ENCODE results near the gene THEMIS. TPM values are rescaled to one million over a fixed set of nuclear protein-coding genes. Genes with fewer than 3 reads are reported as not detected.

THEMIS gene
- total and polyA plus RNA-seq, 4 donors: 0.06 to 0.14 (median 0.10) TPM; not detected in 1

DNA sequence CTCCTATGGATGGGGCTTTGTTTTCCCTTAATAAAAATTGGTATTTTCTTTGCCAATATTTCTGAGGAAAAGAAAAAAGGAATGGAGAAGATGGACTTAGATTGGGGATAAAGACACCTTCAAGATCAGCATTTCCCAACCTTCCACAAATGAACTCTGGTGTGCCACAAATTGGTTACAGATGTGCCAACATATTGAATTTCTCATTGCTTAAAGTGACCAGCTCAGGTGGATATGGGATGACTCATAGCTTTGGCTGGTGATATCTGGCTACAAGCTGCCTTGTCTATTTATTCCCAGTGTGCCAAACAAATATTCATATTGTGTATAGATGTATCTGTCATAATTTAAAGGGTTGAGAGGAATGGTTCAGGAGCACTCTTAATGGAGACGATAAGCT is 32.5 kb downstream of the THEMIS start:
- no peak for DNase-seq (ENCODE audit: low read depth in 4 of 6, low spot score in 6 of 6)
- Histone ChIP-seq H3K4me1 (ENCODE audit: control insufficient read depth, insufficient read depth, low read length) (no peaks in the 10 kb centered on the region), H3K9me3 (ENCODE audit: control insufficient read depth, insufficient read depth, low read length) (no peaks in the 10 kb centered on the region), H3K27ac (ENCODE audit: low read depth, low read length) (no peak overlapping the region), H3K36me3 (ENCODE audit: control insufficient read depth, insufficient read depth, low read length) (no peaks in the 10 kb centered on the region), H3K27me3 (ENCODE audit: control insufficient read depth, insufficient read depth, low read length) (no peaks in the 10 kb centered on the region), H3K4me3 (ENCODE audit: low read depth, low read length) (no peak overlapping the region)
- WGBS (ENCODE audit: insufficient coverage): no CpG with 5 or more reads among the region's 1 CpG

DNA sequence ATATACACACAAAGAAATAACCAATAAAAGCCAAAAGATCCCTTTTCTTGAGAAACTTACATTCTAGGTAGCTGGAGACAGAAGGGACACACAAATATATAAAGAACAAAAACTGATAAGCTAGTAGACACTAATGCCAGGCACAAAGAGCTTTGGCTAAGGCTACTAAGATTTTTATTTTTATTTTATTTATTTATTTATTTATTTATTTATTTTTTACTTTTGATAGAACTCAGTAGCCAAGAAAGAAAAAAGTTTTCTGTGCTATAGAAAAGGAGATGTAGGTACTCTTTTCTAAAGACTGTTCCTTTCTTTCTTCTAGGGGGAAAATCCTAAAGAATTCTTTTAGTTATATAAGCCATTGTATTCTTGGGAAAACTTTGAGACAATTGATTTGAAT is 34.1 kb downstream of the THEMIS start:
- no peak for DNase-seq (ENCODE audit: low read depth in 4 of 6, low spot score in 6 of 6)
- no peaks in the 10 kb centered on the region for H3K4me1 ChIP-seq (ENCODE audit: control insufficient read depth, insufficient read depth, low read length)
- H3K36me3 ChIP-seq (ENCODE audit: control insufficient read depth, insufficient read depth, low read length): no peaks in the 10 kb centered on the region
- H3K27ac ChIP-seq (ENCODE audit: low read depth, low read length): no peak overlapping the region
- H3K9me3 ChIP-seq (ENCODE audit: control insufficient read depth, insufficient read depth, low read length): no peaks in the 10 kb centered on the region
- no peaks in the 10 kb centered on the region for H3K27me3 ChIP-seq (ENCODE audit: control insufficient read depth, insufficient read depth, low read length)
- H3K4me3 ChIP-seq (ENCODE audit: low read depth, low read length): no peak overlapping the region

DNA sequence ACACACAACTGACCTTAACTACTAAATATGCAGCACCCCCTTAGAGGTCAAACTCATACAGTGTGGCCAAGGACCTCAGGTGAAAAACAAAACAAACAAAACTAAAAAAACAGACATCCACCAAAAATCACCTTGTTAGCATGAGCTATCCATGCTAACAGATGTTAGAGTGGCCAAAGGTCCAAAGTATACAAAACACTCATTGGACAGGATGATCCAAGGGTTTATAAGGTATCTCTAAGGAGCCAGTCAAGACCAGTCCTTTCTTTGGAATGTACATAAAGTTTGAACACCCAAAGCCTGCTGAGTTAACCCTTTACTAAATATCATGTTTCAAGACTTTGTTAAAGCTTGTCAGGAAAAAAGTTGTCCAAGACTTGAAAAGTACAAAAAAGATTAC is 35.8 kb downstream of the THEMIS start:
- Histone ChIP-seq H3K9me3 (ENCODE audit: control insufficient read depth, insufficient read depth, low read length) (no peaks in the 10 kb centered on the region), H3K4me1 (ENCODE audit: control insufficient read depth, insufficient read depth, low read length) (no peaks in the 10 kb centered on the region), H3K36me3 (ENCODE audit: control insufficient read depth, insufficient read depth, low read length) (no peaks in the 10 kb centered on the region), H3K27ac (ENCODE audit: low read depth, low read length) (no peak overlapping the region), H3K4me3 (ENCODE audit: low read depth, low read length) (no peak overlapping the region), H3K27me3 (ENCODE audit: control insufficient read depth, insufficient read depth, low read length) (no peaks in the 10 kb centered on the region)
- no peak for DNase-seq (ENCODE audit: low read depth in 4 of 6, low spot score in 6 of 6)

DNA sequence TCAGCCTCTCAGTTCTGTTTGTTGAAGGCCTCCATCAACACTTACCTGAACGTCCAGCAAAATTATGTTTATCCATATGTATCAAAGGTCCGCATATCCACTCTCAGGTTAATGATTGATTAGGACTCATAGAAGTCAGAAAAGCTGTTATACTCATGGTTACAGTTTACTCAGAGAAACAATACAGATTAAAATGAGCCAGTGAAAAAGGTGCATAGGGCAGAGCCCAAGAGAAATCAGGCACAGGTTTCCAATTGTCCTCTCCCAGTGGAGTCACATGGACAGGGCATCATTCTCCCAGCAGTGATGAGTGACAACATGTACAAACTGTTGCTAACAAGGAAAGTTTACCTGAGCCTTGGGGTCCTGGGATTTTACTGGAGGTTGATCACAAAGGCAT is 36.2 kb downstream of the THEMIS start:
- WGBS (ENCODE audit: insufficient coverage): no CpG with 5 or more reads among the region's 2 CpGs
- DNase-seq (ENCODE audit: low read depth in 4 of 6, low spot score in 6 of 6): no peak
- Histone ChIP-seq H3K27ac (ENCODE audit: low read depth, low read length) (no peak overlapping the region), H3K4me3 (ENCODE audit: low read depth, low read length) (no peak overlapping the region), H3K27me3 (ENCODE audit: control insufficient read depth, insufficient read depth, low read length) (no peaks in the 10 kb centered on the region), H3K9me3 (ENCODE audit: control insufficient read depth, insufficient read depth, low read length) (no peaks in the 10 kb centered on the region), H3K4me1 (ENCODE audit: control insufficient read depth, insufficient read depth, low read length) (no peaks in the 10 kb centered on the region), H3K36me3 (ENCODE audit: control insufficient read depth, insufficient read depth, low read length) (no peaks in the 10 kb centered on the region)

DNA sequence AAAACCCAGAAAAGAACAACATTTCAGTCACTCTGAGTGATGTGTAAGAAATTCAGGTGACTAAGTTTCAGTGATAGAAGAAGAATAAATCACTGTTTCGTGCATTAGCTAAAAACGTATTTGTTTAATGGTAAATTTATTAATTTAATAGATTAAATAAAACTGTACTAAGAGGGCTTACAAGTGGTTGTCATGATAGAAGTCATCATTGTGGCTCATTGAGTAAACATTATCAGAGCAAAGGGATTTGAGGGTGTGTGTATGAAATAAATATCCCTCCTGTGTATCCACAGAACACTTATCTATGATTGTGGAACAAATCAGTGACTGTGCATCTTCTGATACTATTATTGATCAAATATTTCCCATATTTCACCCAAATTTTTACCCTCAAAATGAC is 40.1 kb downstream of the THEMIS start:
- no peak for DNase-seq (ENCODE audit: low read depth in 4 of 6, low spot score in 6 of 6)
- no peak overlapping the region for H3K27ac ChIP-seq (ENCODE audit: low read depth, low read length)
- H3K4me1 ChIP-seq (ENCODE audit: control insufficient read depth, insufficient read depth, low read length): no peaks in the 10 kb centered on the region
- no peaks in the 10 kb centered on the region for H3K36me3 ChIP-seq (ENCODE audit: control insufficient read depth, insufficient read depth, low read length)
- WGBS (ENCODE audit: insufficient coverage): no CpG with 5 or more reads among the region's 2 CpGs
- H3K9me3 ChIP-seq (ENCODE audit: control insufficient read depth, insufficient read depth, low read length): no peaks in the 10 kb centered on the region
- H3K27me3 ChIP-seq (ENCODE audit: control insufficient read depth, insufficient read depth, low read length): no peaks in the 10 kb centered on the region
- H3K4me3 ChIP-seq (ENCODE audit: low read depth, low read length): no peak overlapping the region

DNA sequence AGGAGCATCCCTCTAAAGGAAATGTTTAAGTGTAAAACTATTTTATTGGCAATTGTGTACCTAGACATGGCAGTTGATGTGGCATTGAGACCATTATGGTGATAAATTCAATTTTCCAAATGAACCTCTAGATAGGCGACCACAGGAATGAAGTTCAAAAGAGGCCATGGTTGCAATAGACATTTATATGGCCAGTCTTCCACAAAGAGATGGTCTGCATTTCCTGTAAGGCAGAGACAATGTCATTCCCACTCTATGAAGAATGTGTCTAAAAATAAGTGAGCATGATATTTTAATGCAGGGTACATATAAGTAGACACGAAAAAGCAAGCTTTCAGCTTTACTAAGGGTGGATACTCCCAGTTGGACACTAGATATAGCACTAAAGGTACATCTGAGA is 40.9 kb downstream of the THEMIS start:
- H3K27ac ChIP-seq (ENCODE audit: low read depth, low read length): no peak overlapping the region
- H3K4me3 ChIP-seq (ENCODE audit: low read depth, low read length): no peak overlapping the region
- DNase-seq (ENCODE audit: low read depth in 4 of 6, low spot score in 6 of 6): no peak
- no peaks in the 10 kb centered on the region for H3K36me3 ChIP-seq (ENCODE audit: control insufficient read depth, insufficient read depth, low read length)
- WGBS (ENCODE audit: insufficient coverage): no CpG with 5 or more reads among the region's 2 CpGs
- H3K27me3 ChIP-seq (ENCODE audit: control insufficient read depth, insufficient read depth, low read length): no peaks in the 10 kb centered on the region
- H3K9me3 ChIP-seq (ENCODE audit: control insufficient read depth, insufficient read depth, low read length): no peaks in the 10 kb centered on the region
- H3K4me1 ChIP-seq (ENCODE audit: control insufficient read depth, insufficient read depth, low read length): no peaks in the 10 kb centered on the region

DNA sequence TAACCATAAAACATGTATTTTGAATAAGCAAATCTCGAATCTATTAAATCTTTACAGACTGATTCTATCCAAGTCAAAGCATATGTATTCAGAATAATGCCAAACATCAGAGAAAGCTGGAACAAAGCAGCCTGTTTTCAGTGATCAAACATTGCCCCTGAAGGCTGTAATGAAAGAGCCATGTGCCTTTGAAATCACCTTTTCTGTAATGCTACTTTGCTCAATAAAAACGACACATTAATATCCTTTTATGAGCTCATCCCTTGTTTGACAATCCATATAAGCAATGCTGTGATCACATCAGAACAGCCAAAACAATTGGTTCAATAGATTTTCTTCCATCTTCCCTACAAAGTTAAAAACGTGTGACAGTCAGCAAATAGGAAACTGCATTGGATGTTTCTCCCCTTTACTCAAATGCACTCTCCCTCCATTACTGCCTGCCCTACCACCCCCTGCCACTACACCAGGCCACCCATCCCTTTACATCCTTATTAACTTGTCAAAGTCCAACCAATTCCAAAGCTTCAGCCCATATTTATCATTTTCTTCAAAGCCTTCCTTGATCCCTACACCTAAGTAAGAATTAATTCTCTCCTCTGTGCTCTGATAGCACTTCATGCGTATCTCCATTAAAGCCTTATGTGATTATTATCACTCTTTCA is 42.0 kb downstream of the THEMIS start:
- H3K4me3 ChIP-seq (ENCODE audit: low read depth, low read length): no peak overlapping the region
- WGBS (ENCODE audit: insufficient coverage): 51% methylated on average over 2 of the region's 4 CpGs
- H3K4me1 ChIP-seq (ENCODE audit: control insufficient read depth, insufficient read depth, low read length): no peaks in the 10 kb centered on the region
- no peaks in the 10 kb centered on the region for H3K27me3 ChIP-seq (ENCODE audit: control insufficient read depth, insufficient read depth, low read length)
- no peak overlapping the region for H3K27ac ChIP-seq (ENCODE audit: low read depth, low read length)
- H3K9me3 ChIP-seq (ENCODE audit: control insufficient read depth, insufficient read depth, low read length): no peaks in the 10 kb centered on the region
- H3K36me3 ChIP-seq (ENCODE audit: control insufficient read depth, insufficient read depth, low read length): no peaks in the 10 kb centered on the region
- peak in 1 of 6 donors; percentile 24 for DNase-seq (ENCODE audit: low read depth in 4 of 6, low spot score in 6 of 6)

DNA sequence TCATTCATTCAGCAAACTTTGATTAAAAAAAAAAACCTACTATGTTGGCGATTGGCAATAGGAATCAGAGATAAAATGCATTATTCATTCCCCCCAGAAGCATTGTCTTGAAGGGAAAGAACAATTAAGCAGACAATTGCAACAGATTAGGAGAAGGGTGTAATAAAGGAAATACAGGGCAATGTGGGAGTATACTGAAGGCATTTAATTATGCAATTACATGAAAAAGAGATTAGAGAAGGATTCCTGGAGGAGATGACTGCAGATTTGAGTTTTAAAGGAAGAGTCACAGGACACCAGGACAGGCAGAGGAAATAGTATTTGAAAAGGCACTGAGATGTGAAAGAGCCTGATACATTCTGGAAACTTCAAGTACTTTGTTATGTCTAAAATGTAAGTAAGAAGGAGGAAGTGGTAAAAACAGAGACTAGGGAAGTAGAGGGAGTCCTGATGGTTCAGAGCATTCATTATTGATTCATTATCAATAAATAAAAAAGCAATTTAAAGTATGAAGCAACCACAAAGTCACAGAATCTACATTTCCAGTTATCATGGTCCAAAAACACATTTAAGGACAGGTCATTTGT is 43.7 kb downstream of the THEMIS start:
- Histone ChIP-seq H3K9me3 (ENCODE audit: control insufficient read depth, insufficient read depth, low read length) (no peaks in the 10 kb centered on the region), H3K27me3 (ENCODE audit: control insufficient read depth, insufficient read depth, low read length) (no peaks in the 10 kb centered on the region), H3K4me1 (ENCODE audit: control insufficient read depth, insufficient read depth, low read length) (no peaks in the 10 kb centered on the region), H3K36me3 (ENCODE audit: control insufficient read depth, insufficient read depth, low read length) (no peaks in the 10 kb centered on the region), H3K27ac (ENCODE audit: low read depth, low read length) (no peak overlapping the region), H3K4me3 (ENCODE audit: low read depth, low read length) (no peak overlapping the region)
- WGBS (ENCODE audit: insufficient coverage): no CpG with 5 or more reads among the region's 1 CpG
- DNase-seq (ENCODE audit: low read depth in 4 of 6, low spot score in 6 of 6): peak in 1 of 6 donors; percentile 78

DNA sequence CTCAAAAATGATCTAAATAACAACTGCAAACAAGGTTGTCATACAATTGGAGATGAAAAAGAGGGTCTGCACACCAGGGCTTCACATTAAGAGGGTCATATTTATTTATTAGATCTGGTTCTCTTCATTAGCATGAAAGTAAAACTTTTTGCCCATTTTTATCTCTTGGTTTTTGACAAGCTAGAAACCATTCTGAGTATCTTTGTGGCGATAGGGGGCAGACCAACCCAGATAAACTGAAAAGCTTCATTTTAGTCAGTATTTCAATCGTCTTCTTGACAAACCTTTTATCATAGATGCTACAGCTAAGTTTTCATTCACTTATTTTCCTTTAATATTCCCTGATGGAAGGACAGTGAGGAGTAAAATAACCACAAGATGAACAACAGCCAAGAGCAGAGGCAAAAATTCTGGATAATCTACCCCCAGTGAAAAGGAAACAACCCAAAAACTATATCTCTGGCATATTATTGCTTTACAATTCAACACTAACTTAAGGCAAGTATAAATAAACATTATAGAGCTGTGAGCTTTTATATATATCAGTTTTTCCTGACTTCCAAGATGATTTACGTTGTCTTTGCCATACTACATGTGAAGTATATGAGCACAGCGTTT is 45.2 kb downstream of the THEMIS start:
- no peak overlapping the region for H3K27ac ChIP-seq (ENCODE audit: low read depth, low read length)
- no peaks in the 10 kb centered on the region for H3K36me3 ChIP-seq (ENCODE audit: control insufficient read depth, insufficient read depth, low read length)
- no peak overlapping the region for H3K4me3 ChIP-seq (ENCODE audit: low read depth, low read length)
- DNase-seq (ENCODE audit: low read depth in 4 of 6, low spot score in 6 of 6): peak in 2 of 6 donors; percentile 56 to 78
- H3K4me1 ChIP-seq (ENCODE audit: control insufficient read depth, insufficient read depth, low read length): no peaks in the 10 kb centered on the region
- no peaks in the 10 kb centered on the region for H3K27me3 ChIP-seq (ENCODE audit: control insufficient read depth, insufficient read depth, low read length)
- no peaks in the 10 kb centered on the region for H3K9me3 ChIP-seq (ENCODE audit: control insufficient read depth, insufficient read depth, low read length)
- no CpG with 5 or more reads among the region's 4 CpGs for WGBS (ENCODE audit: insufficient coverage)

DNA sequence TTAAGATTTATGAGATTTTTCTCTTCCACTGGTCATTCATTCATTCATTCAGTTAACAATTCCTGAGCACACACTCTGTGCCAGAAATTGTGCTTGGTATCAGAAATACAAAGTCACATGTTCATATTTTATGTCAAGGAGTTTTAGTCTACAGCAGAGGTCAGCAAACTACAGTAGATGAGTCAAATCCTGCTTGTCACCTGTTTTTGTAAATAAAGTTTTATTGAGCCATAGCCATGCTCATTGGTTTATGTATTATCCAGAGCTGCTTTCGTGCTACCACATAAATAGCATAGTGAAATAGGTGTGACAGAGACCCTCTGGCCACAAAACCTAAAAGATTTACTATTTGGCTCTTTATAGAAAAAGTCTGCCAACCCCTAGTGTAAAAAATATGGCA is 46.8 kb downstream of the THEMIS start:
- DNase-seq (ENCODE audit: low read depth in 4 of 6, low spot score in 6 of 6): no peak
- Histone ChIP-seq H3K9me3 (ENCODE audit: control insufficient read depth, insufficient read depth, low read length) (no peaks in the 10 kb centered on the region), H3K4me1 (ENCODE audit: control insufficient read depth, insufficient read depth, low read length) (no peaks in the 10 kb centered on the region), H3K27me3 (ENCODE audit: control insufficient read depth, insufficient read depth, low read length) (no peaks in the 10 kb centered on the region), H3K4me3 (ENCODE audit: low read depth, low read length) (no peak overlapping the region), H3K36me3 (ENCODE audit: control insufficient read depth, insufficient read depth, low read length) (no peaks in the 10 kb centered on the region), H3K27ac (ENCODE audit: low read depth, low read length) (no peak overlapping the region)
- WGBS (ENCODE audit: insufficient coverage): no CpG with 5 or more reads among the region's 1 CpG
